RPMI7951 (cell line): ENCODE data around the gene TMEM86B. TPM values are rescaled to one million over a fixed set of nuclear protein-coding genes. Genes with fewer than 3 reads are reported as not detected.
A peak's percentile ranks its signal among the peaks of the same experiment; 100 is the strongest.

Experiments used
- DNase-seq: peaks from one replicate; pipeline ENCODE4 v3.0.0-alpha.2; 2012; ENCODE audit warnings: low read depth
- total RNA-seq: library from RNA; depleted of rRNA; stranded (reverse); fragments of >200 nt; shearing (Covaris generic); gene quantifications from 2 replicates; pipeline ENCODE4 v1.2.3, GENCODE V29; 2014

Gene TMEM86B
- total RNA-seq, 1 experiment from 2014 or later: 0.60 TPM

- DNase-seq: no peak
These were observed 8.0 kb downstream of the TMEM86B start for GRCh38 chr19:55220525-55220924.

GRCh38 chr19:55216461-55217198 lies 11.9 kb downstream of the TMEM86B start:
- DNase-seq: peak; percentile 100

GRCh38 chr19:55213547-55213946 lies 15.0 kb downstream of the TMEM86B start:
- no peak for DNase-seq

DNA sequence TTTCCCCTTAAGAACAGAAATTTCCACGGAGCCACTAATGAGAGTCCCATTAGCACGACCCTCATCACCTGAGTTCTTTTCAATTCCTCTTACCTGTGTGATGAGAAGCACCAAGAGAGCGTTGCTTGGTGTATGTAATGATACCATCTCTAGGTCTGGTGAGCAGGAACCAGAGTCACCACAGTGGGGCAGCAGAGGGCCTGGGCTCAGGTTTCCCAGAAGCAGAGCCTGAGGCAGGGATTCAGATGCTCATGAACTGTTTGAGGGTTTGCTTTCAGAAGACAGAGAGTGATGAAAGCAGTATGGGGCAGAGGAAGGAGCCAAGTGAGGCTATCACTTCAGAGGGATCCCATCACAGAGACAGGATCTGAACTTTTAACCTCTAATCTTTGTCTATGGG lies 16.1 kb downstream of the TMEM86B start:
- peak; percentile 15 for DNase-seq

- peak; percentile 95 for DNase-seq
These were observed 18.7 kb downstream of the TMEM86B start for GRCh38 chr19:55209693-55210472.

GRCh38 chr19:55208880-55209692 lies 19.5 kb downstream of the TMEM86B start, which contains the start of gene PTPRH:
Gene PTPRH (minus strand): TSS chr19:55209501. CDS start chr19:55209433, 68 bp downstream.
- DNase-seq: no peak

DNA sequence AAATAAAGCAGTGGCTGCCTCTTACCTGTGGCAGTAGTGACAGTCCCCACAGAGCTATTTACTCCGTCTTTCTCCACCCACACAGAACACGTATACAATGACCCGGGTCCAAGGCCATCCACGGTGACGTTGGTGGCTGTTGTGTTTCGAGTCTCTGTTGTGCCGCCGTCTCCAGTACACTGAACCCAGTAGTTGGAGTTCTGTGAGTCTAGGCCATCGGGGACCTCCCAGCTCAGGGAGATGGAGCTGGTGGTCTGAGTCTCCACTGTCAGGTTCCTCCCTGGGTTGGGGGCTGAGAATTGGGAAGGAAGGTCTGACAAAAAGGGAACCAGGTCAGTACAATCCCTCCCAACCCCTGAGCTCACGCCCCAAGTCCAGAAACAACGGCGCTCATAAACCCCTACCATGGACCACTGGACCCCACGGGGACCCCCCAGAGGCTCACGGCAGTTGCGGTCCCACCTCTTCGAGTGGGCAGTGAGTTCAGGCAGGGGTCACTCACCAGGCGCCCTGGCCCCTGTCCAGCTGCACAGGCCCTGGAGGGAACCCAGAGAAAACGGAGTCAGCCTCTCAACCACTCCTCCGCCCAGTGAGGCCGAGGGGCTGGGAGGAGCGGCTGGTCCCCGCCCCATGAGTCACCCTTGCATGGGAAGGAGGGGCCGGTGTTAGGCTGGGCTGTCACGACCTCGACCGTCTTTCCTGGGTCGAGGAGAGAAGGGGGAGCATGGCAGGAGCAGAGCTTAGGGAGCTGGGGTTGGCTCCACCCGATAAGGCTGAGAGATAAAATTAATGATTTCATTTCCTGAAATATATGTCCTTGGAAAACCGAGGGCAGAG lies 21.7 kb downstream of the TMEM86B start:
- peak; percentile 95 for DNase-seq

DNA sequence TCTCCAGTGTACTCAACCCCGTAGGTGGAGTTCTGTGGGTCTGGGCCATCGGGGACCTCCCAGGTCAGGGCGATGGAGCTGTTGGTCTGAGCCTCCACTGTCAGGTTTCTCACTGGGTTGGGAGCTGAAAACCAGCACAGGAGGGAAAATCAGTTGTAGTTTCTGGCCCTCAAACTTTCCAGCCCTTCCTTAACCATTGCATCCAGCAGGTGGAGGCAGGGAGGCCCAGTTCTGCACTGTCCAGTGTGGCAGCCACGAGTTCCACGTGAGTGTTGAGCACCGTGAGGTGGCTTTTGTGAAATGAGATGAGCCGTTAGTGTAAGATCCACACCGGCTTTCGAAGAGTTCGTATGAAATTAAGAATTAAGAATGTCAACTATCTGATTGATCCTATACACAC lies 26.4 kb downstream of the TMEM86B start:
- peak; percentile 28 for DNase-seq

- DNase-seq: no peak
These were observed 28.9 kb downstream of the TMEM86B start for GRCh38 chr19:55199620-55200204.

GRCh38 chr19:55198651-55199050 lies 29.9 kb downstream of the TMEM86B start:
- no peak for DNase-seq

GRCh38 chr19:55197528-55197927 lies 31.0 kb downstream of the TMEM86B start:
- peak; percentile 28 for DNase-seq

- DNase-seq: peak; percentile 23
These were observed 31.8 kb downstream of the TMEM86B start for GRCh38 chr19:55196803-55197202.

GRCh38 chr19:55193481-55193880 lies 35.1 kb downstream of the TMEM86B start:
- DNase-seq: no peak

DNA sequence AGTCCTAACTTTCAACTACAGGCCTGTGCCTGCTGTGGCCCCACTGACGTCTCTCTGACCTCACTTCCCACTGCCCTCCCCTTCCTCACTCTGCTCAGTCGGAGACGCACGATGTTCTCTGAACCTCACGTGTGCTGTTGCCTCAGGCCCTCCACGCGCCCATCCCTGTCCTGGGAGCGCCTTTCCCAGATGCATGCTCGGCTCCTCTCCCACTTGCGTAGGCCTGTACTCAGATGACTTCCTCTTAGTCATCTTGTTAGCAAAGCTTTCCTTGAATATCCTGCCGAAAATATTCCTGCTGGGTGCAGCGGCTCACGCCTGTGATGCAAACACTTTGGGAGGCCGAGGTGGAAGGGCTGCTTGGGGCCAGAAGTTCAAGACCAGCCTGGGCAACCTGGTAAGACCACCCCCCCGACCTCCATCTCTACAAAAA lies 39.1 kb downstream of the TMEM86B start:
- DNase-seq: peak; percentile 99

DNA sequence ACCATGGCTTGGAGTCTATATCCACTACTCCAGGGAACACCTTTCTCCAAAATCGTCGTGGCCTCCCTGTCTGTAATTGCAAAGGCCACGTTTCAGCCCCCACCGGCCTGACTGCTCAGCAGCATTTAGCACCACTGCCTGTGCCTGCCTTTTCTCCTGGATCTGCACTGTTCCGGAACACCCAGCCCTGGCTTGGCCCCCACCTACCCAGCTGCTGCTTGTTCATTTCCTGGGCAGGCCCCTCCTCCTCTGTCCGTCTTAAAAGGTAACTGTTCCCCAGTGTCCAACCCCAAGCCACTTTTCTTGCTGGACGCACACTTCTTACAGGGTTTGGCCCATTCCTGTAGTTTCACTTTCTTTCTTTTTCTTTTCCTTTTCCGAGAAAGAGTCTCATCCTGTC lies 39.9 kb downstream of the TMEM86B start:
- DNase-seq: no peak

- no peak for DNase-seq
These were observed 42.5 kb downstream of the TMEM86B start for GRCh38 chr19:55186080-55186479.

DNA sequence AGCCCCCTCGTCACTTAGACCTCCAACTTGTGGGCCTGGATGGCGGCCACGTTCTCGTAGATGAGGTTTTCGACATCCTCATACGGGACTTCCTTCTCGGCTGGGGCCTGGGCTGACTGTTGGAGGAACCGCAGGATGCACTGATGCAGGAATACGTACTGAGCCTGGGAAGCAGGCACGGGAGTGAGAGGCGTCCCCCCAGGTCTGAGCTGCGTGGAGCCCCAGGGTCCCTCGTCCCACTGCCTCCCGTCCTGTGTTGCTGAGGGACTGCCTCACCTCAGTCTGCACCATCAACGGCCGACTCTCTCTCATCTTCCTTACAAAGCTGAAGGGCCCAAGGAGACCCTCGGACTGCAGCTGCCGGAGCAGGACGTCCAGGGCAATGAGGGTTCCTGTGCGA lies 46.8 kb downstream of the TMEM86B start:
- DNase-seq: no peak

GRCh38 chr19:55179606-55180484 lies 48.7 kb downstream of the TMEM86B start, which contains the start of gene SYT5:
Gene SYT5 (minus strand): TSS chr19:55180289. CDS start chr19:55179041, 1,248 bp downstream.
- peak; percentile 35 for DNase-seq

- DNase-seq: peak; percentile 87
These were observed 49.6 kb downstream of the TMEM86B start for GRCh38 chr19:55178781-55179599.
